ENCODE data around the gene PFKFB2. TPM values are rescaled to one million over a fixed set of nuclear protein-coding genes. Genes with fewer than 3 reads are reported as not detected.

The PFKFB2 gene
- total RNA-seq, 2 experiments from 2014 or later, result 3.2 to 4.0 TPM

DNA sequence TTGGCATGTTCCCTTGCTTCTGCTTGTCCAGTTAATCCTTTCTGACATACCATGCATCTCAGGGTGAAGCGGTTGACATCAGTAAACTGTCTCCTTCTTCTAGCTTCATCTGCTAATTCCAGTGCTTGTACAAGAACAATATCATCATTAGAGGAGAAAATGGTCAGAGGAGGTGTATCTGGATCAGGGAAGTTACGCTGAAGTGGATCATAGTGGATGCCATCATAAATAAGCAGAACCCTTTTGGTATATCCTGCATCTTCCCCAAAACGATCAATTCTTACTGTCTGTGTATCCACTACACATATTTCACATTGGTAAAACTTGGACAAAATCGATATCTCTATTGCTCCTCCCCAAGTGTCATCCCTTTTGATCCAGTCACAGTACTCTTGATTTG, 4.0 kb upstream of the PFKFB2 start:
- Histone ChIP-seq H3K27me3 (ENCODE audit: control insufficient read depth in 1 of 2, insufficient read depth in 2 of 2, low read length in 2 of 2) (no peaks in the 10 kb centered on the region), H3K9me3 (ENCODE audit: control insufficient read depth in 1 of 2, insufficient read depth in 1 of 2, low read length in 2 of 2) (no peaks in the 10 kb centered on the region), H3K4me3 (ENCODE audit: low read length) (no peak overlapping the region), H3K27ac (ENCODE audit: low read depth in 1 of 2, low read length in 2 of 2) (no peak overlapping the region), H3K36me3 (ENCODE audit: insufficient read depth, low read length) (peaks cover 22% of the 10 kb centered on the region), H3K4me1 (ENCODE audit: insufficient read depth, low read length) (peaks cover 29% of the 10 kb centered on the region)
- POLR2A ChIA-PET, result no interaction called here
- ATAC-seq (ENCODE audit: poor library complexity) (no peak), DNase-seq (no peak)
- H3K4me1 Mint-ChIP-seq (ENCODE audit: low read depth), result peaks cover 85% of the 10 kb centered on the region
- H3K27ac Mint-ChIP-seq, result peak overlapping the region; percentile 93
- H3K4me3 Mint-ChIP-seq, result peak overlapping the region; percentile 98
- intact Hi-C loops (cut with DNase I, micrococcal nuclease), result loop anchor here in 1 of 2 experiments (1.0 kb wide), 1 partner anchor 29 kb away; no protein-coding TSS in a partner anchor
- H3K27me3 Mint-ChIP-seq, result no peaks in the 10 kb centered on the region
- no peaks in the 10 kb centered on the region for H3K9me3 Mint-ChIP-seq
- CTCF ChIA-PET, result interaction anchor here (2.5 kb wide), 1 partner anchor 13 kb away, joined by 12 read pairs; no protein-coding TSS in a partner anchor
- TF ChIP-seq, protein P1, sequence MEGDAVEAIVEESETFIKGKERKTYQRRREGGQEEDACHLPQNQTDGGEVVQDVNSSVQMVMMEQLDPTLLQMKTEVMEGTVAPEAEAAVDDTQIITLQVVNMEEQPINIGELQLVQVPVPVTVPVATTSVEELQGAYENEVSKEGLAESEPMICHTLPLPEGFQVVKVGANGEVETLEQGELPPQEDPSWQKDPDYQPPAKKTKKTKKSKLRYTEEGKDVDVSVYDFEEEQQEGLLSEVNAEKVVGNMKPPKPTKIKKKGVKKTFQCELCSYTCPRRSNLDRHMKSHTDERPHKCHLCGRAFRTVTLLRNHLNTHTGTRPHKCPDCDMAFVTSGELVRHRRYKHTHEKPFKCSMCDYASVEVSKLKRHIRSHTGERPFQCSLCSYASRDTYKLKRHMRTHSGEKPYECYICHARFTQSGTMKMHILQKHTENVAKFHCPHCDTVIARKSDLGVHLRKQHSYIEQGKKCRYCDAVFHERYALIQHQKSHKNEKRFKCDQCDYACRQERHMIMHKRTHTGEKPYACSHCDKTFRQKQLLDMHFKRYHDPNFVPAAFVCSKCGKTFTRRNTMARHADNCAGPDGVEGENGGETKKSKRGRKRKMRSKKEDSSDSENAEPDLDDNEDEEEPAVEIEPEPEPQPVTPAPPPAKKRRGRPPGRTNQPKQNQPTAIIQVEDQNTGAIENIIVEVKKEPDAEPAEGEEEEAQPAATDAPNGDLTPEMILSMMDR (IDR thresholded peaks at IDR 0.05), result no peak
- H3K36me3 Mint-ChIP-seq (ENCODE audit: low read depth), result peaks cover 66% of the 10 kb centered on the region

GRCh38 chr1:207049514-207049913, 3.6 kb upstream of the PFKFB2 start:
- peaks cover 65% of the 10 kb centered on the region for H3K36me3 Mint-ChIP-seq (ENCODE audit: low read depth)
- H3K27ac Mint-ChIP-seq, result peak overlapping the region; percentile 93
- no peaks in the 10 kb centered on the region for H3K27me3 Mint-ChIP-seq
- CTCF ChIA-PET, result interaction anchor here (1.1 to 2.5 kb wide), 16 partner anchors 9 to 437 kb away, joined by 3 to 13 read pairs (median 5); partner anchors contain the start of genes C1orf116, CD55 and EIF2D
- H3K4me3 Mint-ChIP-seq, result peak overlapping the region; percentile 98
- no peaks in the 10 kb centered on the region for H3K9me3 ChIP-seq (ENCODE audit: control insufficient read depth in 1 of 2, insufficient read depth in 1 of 2, low read length in 2 of 2)
- no peaks in the 10 kb centered on the region for H3K27me3 ChIP-seq (ENCODE audit: control insufficient read depth in 1 of 2, insufficient read depth in 2 of 2, low read length in 2 of 2)
- H3K27ac ChIP-seq (ENCODE audit: low read depth in 1 of 2, low read length in 2 of 2), result no peak overlapping the region
- no peak for ATAC-seq (ENCODE audit: poor library complexity)
- intact Hi-C loops (cut with DNase I, micrococcal nuclease), result loop anchor here in 1 of 2 experiments (1.0 kb wide), 1 partner anchor 29 kb away; no protein-coding TSS in a partner anchor
- POLR2A ChIA-PET, result interaction anchor here (1.4 kb wide), 2 partner anchors 128 to 272 kb away, joined by 3 to 7 read pairs; partner anchors contain the start of genes CD55 and FCMR
- H3K9me3 Mint-ChIP-seq, result no peaks in the 10 kb centered on the region
- H3K36me3 ChIP-seq (ENCODE audit: insufficient read depth, low read length), result peaks cover 22% of the 10 kb centered on the region
- H3K4me1 Mint-ChIP-seq (ENCODE audit: low read depth), result peaks cover 86% of the 10 kb centered on the region
- peaks cover 29% of the 10 kb centered on the region for H3K4me1 ChIP-seq (ENCODE audit: insufficient read depth, low read length)
- no peak overlapping the region for H3K4me3 ChIP-seq (ENCODE audit: low read length)
- TF ChIP-seq, protein P1 (IDR thresholded peaks at IDR 0.05), result no peak
- DNase-seq, result no peak

- Mint-ChIP-seq H3K36me3 (ENCODE audit: low read depth) (peaks cover 61% of the 10 kb centered on the region), H3K4me3 (peak overlapping the region; percentile 98), H3K27ac (peak overlapping the region; percentile 93), H3K4me1 (ENCODE audit: low read depth) (peaks cover 86% of the 10 kb centered on the region), H3K9me3 (no peaks in the 10 kb centered on the region), H3K27me3 (no peaks in the 10 kb centered on the region)
- CTCF ChIA-PET, result interaction anchor here (1.1 to 2.5 kb wide), 16 partner anchors 9 to 437 kb away, joined by 3 to 13 read pairs (median 5); partner anchors contain the start of genes C1orf116, CD55 and EIF2D
- intact Hi-C loops (cut with DNase I, micrococcal nuclease), result loop anchor here (1.0 to 10.0 kb wide), 5 partner anchors 27 to 705 kb away; partner anchors contain the start of genes CD55 (in 2 of the 2) and CD46 (in 1 of the 2)
- Histone ChIP-seq H3K27ac (ENCODE audit: low read depth in 1 of 2, low read length in 2 of 2) (peak overlapping the region; percentile 32 to 79), H3K27me3 (ENCODE audit: control insufficient read depth in 1 of 2, insufficient read depth in 2 of 2, low read length in 2 of 2) (no peaks in the 10 kb centered on the region), H3K36me3 (ENCODE audit: insufficient read depth, low read length) (peaks cover 22% of the 10 kb centered on the region), H3K4me3 (ENCODE audit: low read length) (peak overlapping the region; percentile 81), H3K4me1 (ENCODE audit: insufficient read depth, low read length) (peaks cover 29% of the 10 kb centered on the region), H3K9me3 (ENCODE audit: control insufficient read depth in 1 of 2, insufficient read depth in 1 of 2, low read length in 2 of 2) (no peaks in the 10 kb centered on the region)
- DNase-seq, result peak in 12 of 14 experiments; percentile 23 to 80 (median 42)
- POLR2A ChIA-PET, result interaction anchor here (1.1 to 1.4 kb wide), 3 partner anchors 21 to 272 kb away, joined by 3 to 7 read pairs (median 4); partner anchors contain the start of genes CD55 and FCMR
- TF ChIP-seq, protein P1 (IDR thresholded peaks at IDR 0.05), result peak; percentile 84
- ATAC-seq (ENCODE audit: poor library complexity), result peak; percentile 45
Observed at GRCh38 chr1:207049974-207050391, 3.1 kb upstream of the PFKFB2 start.
